ENCODE data around the gene CTBP2. TPM values are rescaled to one million over a fixed set of nuclear protein-coding genes. Genes with fewer than 3 reads are reported as not detected.

CTBP2 gene
- total and polyA plus RNA-seq, 4 donors = 32.4 to 85.7 (median 68.7) TPM

DNA sequence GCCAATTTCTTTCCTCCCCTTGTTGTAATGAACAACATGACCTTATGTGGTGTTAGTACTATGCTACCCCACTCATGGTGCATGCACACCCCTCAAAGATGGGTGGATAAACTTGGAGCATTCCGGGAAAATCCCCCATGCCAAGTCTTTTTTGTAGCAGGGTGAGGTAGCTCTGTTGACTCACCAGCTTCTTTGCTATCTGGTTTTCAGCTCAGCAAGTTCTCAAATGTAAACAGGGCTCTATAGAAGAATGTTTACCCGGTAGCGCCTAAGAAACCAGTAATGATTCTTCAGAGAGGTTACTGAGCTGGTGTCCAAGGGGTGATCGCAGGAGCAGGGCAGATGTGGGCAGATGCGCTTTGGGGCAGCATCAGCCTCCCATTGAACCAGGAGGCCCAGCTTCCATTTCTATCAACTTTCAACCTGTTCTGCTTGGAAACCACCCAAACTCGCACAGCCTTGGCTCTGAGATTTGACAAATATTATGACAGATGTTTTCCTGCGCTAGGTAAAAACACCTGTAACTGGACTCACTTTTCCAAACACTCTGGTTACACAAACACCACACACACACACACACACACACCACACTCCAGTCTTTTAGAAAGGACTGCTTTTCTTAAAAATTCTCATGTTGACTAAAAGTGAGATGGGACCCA, 130.7 kb downstream of the CTBP2 start:
- peak overlapping the region in 1 of 2 donors; percentile 17 for H3K27ac ChIP-seq (ENCODE audit: low read depth in 1 of 2, low read length in 2 of 2)
- H3K4me3 ChIP-seq (ENCODE audit: low read length in 2 of 2) = no peak overlapping the region
- intact Hi-C loops (cut with DNase I) = no loop called here
- no peaks in the 10 kb centered on the region for H3K27me3 ChIP-seq (ENCODE audit: control insufficient read depth in 1 of 2, insufficient read depth in 2 of 2, low read length in 1 of 2)
- H3K36me3 ChIP-seq (ENCODE audit: control insufficient read depth in 1 of 2, insufficient read depth in 2 of 2, low read length in 1 of 2) = no peaks in the 10 kb centered on the region
- DNase-seq (peak in 1 of 2 donors; percentile 16), ATAC-seq (ENCODE audit: low FRiP score) (no peak)
- WGBS, 2 donors = 60 to 70% methylated on average over 7 of the region's 7 CpGs
- peaks cover under 1 to 6% of the 10 kb centered on the region in 2 donors for H3K4me1 ChIP-seq (ENCODE audit: control insufficient read depth in 1 of 2, insufficient read depth in 2 of 2, low read length in 2 of 2)
- no peaks in the 10 kb centered on the region for H3K9me3 ChIP-seq (ENCODE audit: control insufficient read depth, low read length)

DNA sequence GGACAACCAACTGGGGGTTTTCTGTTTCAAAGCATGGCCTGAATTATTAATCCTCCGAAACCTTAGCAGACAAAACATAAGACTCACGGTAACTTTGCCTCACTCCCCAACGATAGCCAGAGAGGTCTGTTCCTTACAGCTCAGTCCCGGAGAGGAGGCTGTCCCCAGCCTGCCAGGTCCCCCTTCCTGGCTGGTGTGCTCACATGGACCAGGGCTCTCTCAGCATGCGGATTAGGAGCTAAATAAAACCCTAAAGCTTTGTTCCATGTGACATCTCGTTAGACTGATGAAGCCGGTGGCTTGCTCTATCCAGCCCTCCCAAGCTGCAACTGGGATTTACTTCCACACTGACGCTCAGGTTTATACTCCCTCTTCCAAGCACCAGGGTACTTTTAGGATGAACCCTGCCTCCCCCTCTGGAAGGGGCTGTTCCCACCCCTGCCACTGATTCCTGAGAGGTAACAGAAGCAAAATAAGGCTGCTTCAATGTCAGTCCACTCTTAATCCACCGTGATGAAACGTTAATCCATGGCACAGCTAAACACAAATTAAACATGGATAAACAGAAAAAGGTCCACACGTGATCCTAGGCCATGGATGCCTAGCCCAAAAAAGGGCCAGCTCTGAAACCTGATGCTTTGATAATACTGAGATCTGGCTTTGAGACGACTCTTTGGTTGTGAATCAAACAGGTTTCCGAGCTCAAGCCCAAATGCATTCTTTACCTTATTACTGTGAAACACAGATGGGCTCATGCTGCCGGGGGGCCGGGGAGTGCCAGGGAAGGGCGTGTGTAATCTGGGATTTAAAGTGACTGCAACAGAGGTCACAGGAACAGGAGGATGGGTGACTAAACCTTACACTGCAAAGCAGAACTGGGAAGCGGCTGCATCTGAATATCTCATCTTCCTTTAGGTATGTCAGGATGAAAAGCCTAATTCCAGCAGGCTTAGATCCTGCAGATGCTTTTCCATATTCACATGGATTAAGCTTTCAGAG, 132.2 kb downstream of the CTBP2 start:
- ATAC-seq (ENCODE audit: low FRiP score) (no peak), DNase-seq (peak; percentile 38 to 71)
- H3K9me3 ChIP-seq (ENCODE audit: control insufficient read depth, low read length) = no peaks in the 10 kb centered on the region
- peaks cover 0 to 6% of the 10 kb centered on the region in 2 donors for H3K4me1 ChIP-seq (ENCODE audit: control insufficient read depth in 1 of 2, insufficient read depth in 2 of 2, low read length in 2 of 2)
- no peaks in the 10 kb centered on the region for H3K36me3 ChIP-seq (ENCODE audit: control insufficient read depth in 1 of 2, insufficient read depth in 2 of 2, low read length in 1 of 2)
- WGBS, 2 donors = 12 to 14% methylated on average over 17 of the region's 17 CpGs
- no peak overlapping the region for H3K4me3 ChIP-seq (ENCODE audit: low read length in 2 of 2)
- H3K27me3 ChIP-seq (ENCODE audit: control insufficient read depth in 1 of 2, insufficient read depth in 2 of 2, low read length in 1 of 2) = no peaks in the 10 kb centered on the region
- intact Hi-C loops (cut with DNase I) = no loop called here
- peak overlapping the region in 1 of 2 donors; percentile 39 for H3K27ac ChIP-seq (ENCODE audit: low read depth in 1 of 2, low read length in 2 of 2)

DNA sequence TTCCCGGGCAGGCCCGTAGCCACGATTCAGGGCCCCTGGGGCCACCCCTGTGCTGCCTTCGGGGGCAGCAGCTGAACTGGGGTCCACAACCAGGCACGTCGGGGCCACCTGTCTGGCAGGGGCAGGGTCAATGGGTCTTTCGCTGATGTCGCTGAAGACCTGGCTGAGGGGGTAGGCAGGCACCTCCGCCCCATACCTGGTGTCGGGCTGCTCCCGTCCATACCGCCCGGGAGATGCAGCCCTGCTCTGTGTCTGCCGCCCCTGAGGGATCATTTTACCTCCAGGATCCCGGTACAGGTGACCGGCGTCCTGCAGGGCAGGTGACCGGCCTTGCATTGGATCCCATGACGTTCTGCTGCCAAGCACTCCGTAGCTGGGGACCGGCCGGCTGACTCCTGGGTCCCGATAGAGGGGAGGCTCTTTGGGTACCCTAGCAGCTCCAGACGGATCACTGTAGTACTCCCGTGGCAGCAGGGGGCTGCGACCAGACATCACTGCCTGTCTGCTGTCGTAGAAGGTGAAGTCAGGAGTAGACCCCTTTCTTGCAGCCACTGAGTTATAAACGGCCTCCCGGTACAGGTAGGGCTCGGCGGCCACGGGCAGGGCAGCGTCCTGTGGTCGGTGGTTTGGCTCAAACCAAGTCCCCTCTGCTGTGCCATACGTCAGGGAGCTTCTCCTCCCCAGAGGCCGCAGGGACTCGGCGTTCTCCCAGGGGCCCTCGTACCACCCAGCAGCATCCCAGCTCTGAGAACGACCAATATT, 133.2 kb downstream of the CTBP2 start:
- Histone ChIP-seq H3K27me3 (ENCODE audit: control insufficient read depth in 1 of 2, insufficient read depth in 2 of 2, low read length in 1 of 2) (no peaks in the 10 kb centered on the region), H3K9me3 (ENCODE audit: control insufficient read depth, low read length) (no peaks in the 10 kb centered on the region), H3K36me3 (ENCODE audit: control insufficient read depth in 1 of 2, insufficient read depth in 2 of 2, low read length in 1 of 2) (no peaks in the 10 kb centered on the region), H3K4me3 (ENCODE audit: low read length in 2 of 2) (no peak overlapping the region), H3K4me1 (ENCODE audit: control insufficient read depth in 1 of 2, insufficient read depth in 2 of 2, low read length in 2 of 2) (peaks cover 0 to 6% of the 10 kb centered on the region in 2 donors), H3K27ac (ENCODE audit: low read depth in 1 of 2, low read length in 2 of 2) (no peak overlapping the region)
- ATAC-seq (ENCODE audit: low FRiP score) (no peak), DNase-seq (peak; percentile 33 to 70)
- 88 to 89% methylated on average over 40 of the region's 40 CpGs for WGBS, 2 donors
- intact Hi-C loops (cut with DNase I) = no loop called here

DNA sequence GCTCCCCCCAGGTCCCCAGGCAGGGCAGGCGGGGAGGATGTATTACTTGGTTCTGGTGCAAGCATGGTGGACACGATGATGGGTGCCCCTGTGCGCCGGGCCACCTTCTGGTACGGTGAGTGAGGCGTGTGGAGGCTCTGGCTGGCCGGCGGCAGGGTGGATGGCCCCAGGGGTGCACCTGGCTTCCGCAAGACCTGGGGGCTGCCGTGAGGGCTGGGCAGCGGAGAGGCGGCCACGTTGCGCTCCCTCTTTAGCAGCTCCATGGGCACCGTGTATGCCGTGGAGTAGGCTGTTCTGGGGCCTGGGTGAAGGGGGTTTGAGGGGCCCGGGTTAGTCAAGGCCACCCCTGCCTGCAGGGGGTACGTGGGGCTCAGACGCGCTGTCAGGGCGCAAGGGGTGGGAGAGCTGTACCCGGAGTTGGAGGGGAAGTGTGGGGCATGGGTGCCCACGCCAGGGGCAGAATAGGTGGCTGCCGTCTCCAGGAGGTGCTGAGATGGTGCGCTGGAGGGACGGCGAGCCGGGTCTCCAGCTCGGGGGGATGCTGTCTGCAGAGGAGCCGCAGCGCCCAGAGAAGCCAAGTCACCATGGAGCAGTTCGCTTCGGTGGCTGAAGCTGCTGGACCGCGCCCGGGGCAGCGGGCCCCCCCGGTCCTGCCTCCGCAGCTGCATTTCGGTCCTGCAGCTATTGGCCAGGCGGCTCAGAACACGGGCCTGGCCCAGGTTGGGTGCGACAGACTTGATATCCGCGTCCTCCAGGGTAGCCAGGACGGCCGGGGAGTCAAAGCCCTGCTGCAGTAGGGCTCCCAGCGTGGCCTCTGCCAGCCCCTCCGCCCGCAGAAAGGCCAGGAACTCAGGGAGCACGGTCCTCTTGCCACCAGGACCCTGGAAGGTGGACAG, 134.1 kb downstream of the CTBP2 start:
- Histone ChIP-seq H3K9me3 (ENCODE audit: control insufficient read depth, low read length) (no peaks in the 10 kb centered on the region), H3K4me1 (ENCODE audit: control insufficient read depth in 1 of 2, insufficient read depth in 2 of 2, low read length in 2 of 2) (peaks cover 0 to 6% of the 10 kb centered on the region in 2 donors), H3K27me3 (ENCODE audit: control insufficient read depth in 1 of 2, insufficient read depth in 2 of 2, low read length in 1 of 2) (no peaks in the 10 kb centered on the region), H3K36me3 (ENCODE audit: control insufficient read depth in 1 of 2, insufficient read depth in 2 of 2, low read length in 1 of 2) (no peaks in the 10 kb centered on the region), H3K27ac (ENCODE audit: low read depth in 1 of 2, low read length in 2 of 2) (no peak overlapping the region), H3K4me3 (ENCODE audit: low read length in 2 of 2) (no peak overlapping the region)
- ATAC-seq (ENCODE audit: low FRiP score) (peak; percentile 12), DNase-seq (peak; percentile 35 to 66)
- intact Hi-C loops (cut with DNase I) = no loop called here
- 94% methylated on average over 50 to 51 of the region's 51 CpGs for WGBS, 2 donors

DNA sequence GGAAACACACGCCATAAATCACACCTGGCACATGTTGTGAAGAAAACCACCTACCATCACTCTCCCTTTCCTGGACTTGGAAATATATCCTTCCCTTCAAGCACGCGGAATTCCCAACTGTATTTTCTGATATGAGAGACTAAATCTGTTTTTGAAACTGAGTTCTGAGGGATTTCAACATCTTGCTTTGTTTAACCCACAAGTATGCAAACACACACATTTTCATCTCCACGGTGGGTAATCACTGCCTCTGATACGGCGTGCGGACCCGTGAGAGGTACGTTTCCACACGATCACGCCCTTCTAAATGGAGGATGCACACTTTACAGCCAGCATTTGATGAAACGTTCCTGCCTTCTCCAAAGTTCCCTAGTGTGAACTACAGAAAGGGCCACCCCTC, 135.0 kb downstream of the CTBP2 start:
- intact Hi-C loops (cut with DNase I) = no loop called here
- Histone ChIP-seq H3K9me3 (ENCODE audit: control insufficient read depth, low read length) (no peaks in the 10 kb centered on the region), H3K27ac (ENCODE audit: low read depth in 1 of 2, low read length in 2 of 2) (peak overlapping the region in 1 of 2 donors; percentile 34), H3K27me3 (ENCODE audit: control insufficient read depth in 1 of 2, insufficient read depth in 2 of 2, low read length in 1 of 2) (no peaks in the 10 kb centered on the region), H3K4me3 (ENCODE audit: low read length in 2 of 2) (no peak overlapping the region), H3K36me3 (ENCODE audit: control insufficient read depth in 1 of 2, insufficient read depth in 2 of 2, low read length in 1 of 2) (no peaks in the 10 kb centered on the region), H3K4me1 (ENCODE audit: control insufficient read depth in 1 of 2, insufficient read depth in 2 of 2, low read length in 2 of 2) (peaks cover 0 to 6% of the 10 kb centered on the region in 2 donors)
- ATAC-seq (ENCODE audit: low FRiP score) (no peak), DNase-seq (peak in 1 of 2 donors; percentile 12)
- 20 to 31% methylated on average over 12 of the region's 12 CpGs for WGBS, 2 donors

DNA sequence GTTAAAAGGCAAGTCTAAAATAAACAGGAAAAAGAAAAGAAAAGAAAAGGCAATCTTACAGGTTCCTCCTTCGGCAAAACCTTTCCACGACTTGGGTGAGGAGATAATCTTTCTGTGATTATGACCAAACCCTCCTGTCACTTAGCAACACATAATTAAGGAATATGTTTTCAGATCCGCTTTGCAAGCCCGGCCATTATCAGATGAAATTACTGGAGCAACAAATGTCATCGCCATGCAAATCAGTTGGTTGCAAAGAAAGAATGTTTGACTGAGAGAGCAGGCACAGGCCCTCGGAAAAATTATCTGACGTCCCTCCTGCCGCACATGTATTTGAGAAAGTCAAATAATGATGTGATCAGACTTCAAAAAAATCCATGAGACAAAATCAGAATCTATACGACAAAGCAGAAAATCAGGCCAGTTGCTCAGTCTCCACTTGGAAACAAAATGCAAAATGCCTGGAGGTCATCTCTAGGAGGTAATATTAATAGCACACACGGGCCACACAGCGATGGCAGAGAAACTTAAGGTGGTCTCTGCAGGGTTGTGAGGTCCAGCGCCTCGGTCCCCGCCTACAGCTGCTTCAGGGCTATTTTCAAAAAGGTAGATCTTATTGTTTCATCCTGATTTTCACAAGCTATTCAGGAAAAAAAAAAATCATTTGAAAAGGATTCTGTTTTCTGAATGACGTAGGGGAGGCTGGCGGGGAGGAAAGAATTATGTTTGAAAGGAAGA, 135.7 kb downstream of the CTBP2 start:
- Histone ChIP-seq H3K4me3 (ENCODE audit: low read length in 2 of 2) (no peak overlapping the region), H3K9me3 (ENCODE audit: control insufficient read depth, low read length) (no peaks in the 10 kb centered on the region), H3K4me1 (ENCODE audit: control insufficient read depth in 1 of 2, insufficient read depth in 2 of 2, low read length in 2 of 2) (peaks cover 0 to 3% of the 10 kb centered on the region in 2 donors), H3K27ac (ENCODE audit: low read depth in 1 of 2, low read length in 2 of 2) (no peak overlapping the region), H3K27me3 (ENCODE audit: control insufficient read depth in 1 of 2, insufficient read depth in 2 of 2, low read length in 1 of 2) (no peaks in the 10 kb centered on the region), H3K36me3 (ENCODE audit: control insufficient read depth in 1 of 2, insufficient read depth in 2 of 2, low read length in 1 of 2) (no peaks in the 10 kb centered on the region)
- intact Hi-C loops (cut with DNase I) = no loop called here
- 36 to 52% methylated on average over 16 of the region's 16 CpGs for WGBS, 2 donors
- no peak for ATAC-seq (ENCODE audit: low FRiP score)
- DNase-seq = peak; percentile 4 to 39

DNA sequence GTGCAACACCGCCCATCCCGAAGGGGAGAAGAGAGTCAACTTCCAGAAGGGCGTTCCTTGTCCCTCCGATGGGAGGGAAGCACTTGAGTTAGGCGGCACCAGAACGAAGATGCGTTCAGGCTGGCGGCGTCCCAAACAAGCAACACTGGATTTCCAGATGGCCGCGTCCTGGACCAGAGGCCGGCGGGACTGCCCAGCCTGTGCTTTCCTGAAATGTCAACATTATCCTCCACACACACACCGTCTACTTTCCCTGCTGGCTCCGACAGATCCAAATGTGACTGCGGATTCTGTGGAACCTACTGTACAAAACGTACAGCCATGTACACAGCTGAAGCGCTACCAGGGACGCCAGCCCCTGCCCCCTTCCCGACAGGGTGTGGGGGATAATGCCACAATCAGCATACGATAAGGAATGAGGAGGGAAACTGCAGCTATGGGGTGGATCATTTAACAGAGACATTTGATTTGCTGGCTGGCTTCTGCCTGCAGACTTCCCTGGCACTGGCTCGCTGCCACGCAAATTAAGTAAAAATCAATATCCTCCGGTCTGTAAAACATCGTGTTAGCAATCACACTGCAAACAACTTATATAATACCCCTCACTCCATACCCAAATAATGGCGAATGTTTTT, 136.4 kb downstream of the CTBP2 start:
- ATAC-seq (ENCODE audit: low FRiP score) = no peak
- H3K36me3 ChIP-seq (ENCODE audit: control insufficient read depth in 1 of 2, insufficient read depth in 2 of 2, low read length in 1 of 2) = no peaks in the 10 kb centered on the region
- intact Hi-C loops (cut with DNase I) = no loop called here
- H3K27ac ChIP-seq (ENCODE audit: low read depth in 1 of 2, low read length in 2 of 2) = peak overlapping the region in 1 of 2 donors; percentile 0
- no peaks in the 10 kb centered on the region for H3K4me1 ChIP-seq (ENCODE audit: control insufficient read depth in 1 of 2, insufficient read depth in 2 of 2, low read length in 2 of 2)
- H3K4me3 ChIP-seq (ENCODE audit: low read length in 2 of 2) = no peak overlapping the region
- H3K27me3 ChIP-seq (ENCODE audit: control insufficient read depth in 1 of 2, insufficient read depth in 2 of 2, low read length in 1 of 2) = no peaks in the 10 kb centered on the region
- H3K9me3 ChIP-seq (ENCODE audit: control insufficient read depth, low read length) = no peaks in the 10 kb centered on the region
- peak; percentile 67 to 81 for DNase-seq
- 15 to 19% methylated on average over 26 of the region's 26 CpGs for WGBS, 2 donors

All from aorta (tissue), 5 donors.